ENCODE data around the gene U2AF1L4. TPM values are rescaled to one million over a fixed set of nuclear protein-coding genes. Genes with fewer than 3 reads are reported as not detected.
"Not testable (repeated sequence)": the region's sequence is repeated elsewhere in the genome, so short reads cannot be mapped to it uniquely, and the experiment has no call there.

The U2AF1L4 gene
- total RNA-seq, 2 experiments from 2014 or later = 35.0 to 38.1 TPM

DNA sequence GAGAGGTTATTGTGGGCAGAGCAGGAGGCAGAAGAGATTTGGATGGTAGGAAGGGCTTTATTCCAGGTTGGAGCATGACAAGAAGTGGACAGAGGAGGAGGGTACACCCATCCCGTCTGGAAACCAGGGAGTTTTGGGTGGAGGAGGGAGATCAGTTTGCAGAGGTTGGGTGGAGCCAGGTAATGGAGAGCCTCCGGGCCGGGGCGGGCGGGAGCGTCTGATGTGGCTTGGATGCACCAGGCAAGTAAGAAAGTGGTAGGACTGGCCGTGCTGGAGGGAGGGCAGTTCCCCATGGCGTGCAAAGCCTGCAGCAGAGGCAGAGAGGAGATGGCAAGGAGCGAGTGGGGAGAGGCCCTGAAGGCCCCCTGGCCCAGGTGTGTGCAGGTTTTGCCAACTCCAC lies 13.9 kb downstream of the U2AF1L4 start:
- Mint-ChIP-seq H3K27ac (no peak overlapping the region), H3K36me3 (ENCODE audit: low read depth) (peaks cover 54% of the 10 kb centered on the region), H3K4me3 (no peak overlapping the region), H3K9me3 (no peaks in the 10 kb centered on the region), H3K27me3 (no peaks in the 10 kb centered on the region), H3K4me1 (peaks cover 2% of the 10 kb centered on the region)
- DNase-seq = no peak
- ChIA-PET CTCF (no interaction called here), POLR2A (no interaction called here)

DNA sequence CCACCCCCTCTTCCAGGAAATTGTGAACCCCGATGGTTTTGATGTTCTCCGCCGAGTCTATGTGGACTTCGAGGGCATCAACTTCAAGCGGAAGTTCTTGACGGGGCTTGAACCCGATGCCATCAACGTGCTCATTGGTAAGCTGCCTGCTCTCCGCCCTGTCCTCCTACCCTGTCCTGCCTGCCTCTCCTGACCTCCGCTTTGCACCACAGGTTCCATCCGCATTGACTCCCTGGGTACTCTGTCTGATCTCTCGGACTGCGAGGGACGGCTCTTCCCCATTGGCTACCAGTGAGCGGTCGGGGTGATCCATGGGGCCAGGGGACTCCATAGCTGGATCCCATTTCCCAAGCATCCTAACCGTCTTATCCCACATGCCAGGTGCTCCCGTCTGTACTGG lies 14.9 kb downstream of the U2AF1L4 start:
- Mint-ChIP-seq H3K27me3 (no peaks in the 10 kb centered on the region), H3K4me1 (no peaks in the 10 kb centered on the region), H3K27ac (no peak overlapping the region), H3K4me3 (no peak overlapping the region), H3K9me3 (no peaks in the 10 kb centered on the region), H3K36me3 (ENCODE audit: low read depth) (peaks cover 64% of the 10 kb centered on the region)
- POLR2A ChIA-PET = no interaction called here
- no peak for DNase-seq
- CTCF ChIA-PET = interaction anchor here (0.8 kb wide), 1 partner anchor 12 kb away, joined by 3 read pairs; no protein-coding TSS in a partner anchor

DNA sequence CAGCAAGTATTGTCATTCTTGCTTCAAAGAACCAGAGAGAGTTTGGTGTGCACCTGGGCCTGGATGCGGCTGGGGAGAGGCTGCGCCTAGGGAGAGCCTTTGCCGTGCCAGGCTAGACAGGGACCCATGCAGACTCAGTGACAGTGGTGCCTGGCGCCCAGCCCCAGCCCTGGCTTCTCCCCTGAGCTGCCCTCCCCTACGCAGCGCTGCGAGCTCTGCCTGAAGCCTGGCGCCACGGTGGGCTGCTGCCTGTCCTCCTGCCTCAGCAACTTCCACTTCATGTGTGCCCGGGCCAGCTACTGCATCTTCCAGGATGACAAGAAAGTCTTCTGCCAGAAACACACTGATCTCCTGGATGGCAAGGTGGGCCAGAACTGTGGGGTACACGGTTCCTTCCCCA lies 15.5 kb downstream of the U2AF1L4 start:
- no peaks in the 10 kb centered on the region for H3K4me1 Mint-ChIP-seq
- POLR2A ChIA-PET = no interaction called here
- H3K4me3 Mint-ChIP-seq = no peak overlapping the region
- CTCF ChIA-PET = interaction anchor here (0.8 to 2.3 kb wide), 2 partner anchors 10 to 11 kb away, joined by 3 to 11 read pairs; no protein-coding TSS in a partner anchor
- DNase-seq = no peak
- no peaks in the 10 kb centered on the region for H3K9me3 Mint-ChIP-seq
- H3K36me3 Mint-ChIP-seq (ENCODE audit: low read depth) = peaks cover 67% of the 10 kb centered on the region
- no peak overlapping the region for H3K27ac Mint-ChIP-seq
- no peaks in the 10 kb centered on the region for H3K27me3 Mint-ChIP-seq

DNA sequence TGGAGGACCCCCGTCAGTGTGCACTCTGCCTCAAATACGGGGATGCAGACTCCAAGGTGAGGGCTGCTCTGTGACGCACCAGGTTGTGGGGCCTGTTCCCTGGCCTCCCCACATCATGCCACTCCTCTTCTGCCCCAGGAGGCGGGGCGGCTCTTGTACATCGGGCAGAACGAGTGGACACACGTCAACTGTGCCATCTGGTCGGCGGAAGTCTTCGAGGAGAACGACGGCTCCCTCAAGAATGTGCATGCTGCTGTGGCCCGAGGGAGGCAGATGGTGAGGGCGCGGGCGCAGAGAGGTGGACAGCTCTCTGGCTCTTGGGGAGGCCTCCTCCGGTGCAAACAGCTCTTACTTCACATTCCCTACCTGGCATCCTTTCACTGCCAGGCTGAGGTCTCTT lies 16.2 kb downstream of the U2AF1L4 start:
- no peaks in the 10 kb centered on the region for H3K27me3 Mint-ChIP-seq
- ChIA-PET POLR2A (no interaction called here), CTCF (interaction anchor here (1.2 to 2.4 kb wide), 4 partner anchors 8 to 35 kb away, joined by 4 to 11 read pairs (median 9); partner anchors contain the start of gene LIN37)
- no peak overlapping the region for H3K27ac Mint-ChIP-seq
- no peak for DNase-seq
- H3K4me3 Mint-ChIP-seq = no peak overlapping the region
- no peaks in the 10 kb centered on the region for H3K4me1 Mint-ChIP-seq
- peaks cover 63% of the 10 kb centered on the region for H3K36me3 Mint-ChIP-seq (ENCODE audit: low read depth)
- H3K9me3 Mint-ChIP-seq = no peaks in the 10 kb centered on the region

DNA sequence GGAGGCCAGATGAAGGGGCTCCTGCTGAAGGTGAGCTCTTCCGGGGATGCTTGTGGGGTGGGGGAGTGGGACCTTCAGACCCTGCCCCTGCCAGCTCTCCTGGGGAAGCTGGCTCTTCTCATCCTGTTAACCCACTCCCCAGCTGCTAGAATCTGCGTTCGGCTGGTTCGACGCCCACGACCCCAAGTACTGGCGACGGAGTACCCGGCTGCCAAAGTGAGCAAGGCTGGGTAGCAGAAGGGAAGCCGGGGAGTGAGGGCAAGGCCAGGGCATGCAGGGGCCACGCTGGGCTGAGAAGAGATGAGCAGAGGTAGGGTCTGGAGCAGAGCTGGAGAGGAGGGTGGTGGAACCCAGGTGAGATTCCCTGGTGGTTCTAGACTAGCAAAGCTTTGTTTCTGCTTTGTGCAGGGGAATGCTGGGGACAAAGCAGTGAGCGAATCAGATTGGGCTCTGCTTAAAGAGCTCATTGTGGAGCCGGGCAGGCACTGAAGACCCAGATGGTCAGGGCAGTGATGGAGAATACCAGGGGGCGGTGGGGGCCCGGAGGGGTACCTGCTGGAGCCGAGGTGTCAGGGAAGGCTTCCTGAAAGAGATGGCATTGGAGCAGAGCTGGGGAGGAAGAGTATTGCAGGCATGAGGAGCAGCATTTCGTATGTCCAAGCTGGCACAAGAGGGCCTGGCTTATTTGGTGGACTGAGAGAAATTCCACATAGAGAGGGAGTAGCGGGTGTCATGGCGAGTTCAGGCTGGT lies 17.1 kb downstream of the U2AF1L4 start:
- H3K4me1 Mint-ChIP-seq = no peaks in the 10 kb centered on the region
- no peaks in the 10 kb centered on the region for H3K9me3 Mint-ChIP-seq
- H3K27me3 Mint-ChIP-seq = no peaks in the 10 kb centered on the region
- no peak for DNase-seq
- no peak overlapping the region for H3K27ac Mint-ChIP-seq
- H3K36me3 Mint-ChIP-seq (ENCODE audit: low read depth) = peaks cover 65% of the 10 kb centered on the region
- H3K4me3 Mint-ChIP-seq = no peak overlapping the region
- ChIA-PET CTCF (interaction anchor here (0.8 to 2.4 kb wide), 5 partner anchors 9 to 92 kb away, joined by 4 to 11 read pairs (median 7); partner anchors contain the start of gene LIN37), POLR2A (no interaction called here)

DNA sequence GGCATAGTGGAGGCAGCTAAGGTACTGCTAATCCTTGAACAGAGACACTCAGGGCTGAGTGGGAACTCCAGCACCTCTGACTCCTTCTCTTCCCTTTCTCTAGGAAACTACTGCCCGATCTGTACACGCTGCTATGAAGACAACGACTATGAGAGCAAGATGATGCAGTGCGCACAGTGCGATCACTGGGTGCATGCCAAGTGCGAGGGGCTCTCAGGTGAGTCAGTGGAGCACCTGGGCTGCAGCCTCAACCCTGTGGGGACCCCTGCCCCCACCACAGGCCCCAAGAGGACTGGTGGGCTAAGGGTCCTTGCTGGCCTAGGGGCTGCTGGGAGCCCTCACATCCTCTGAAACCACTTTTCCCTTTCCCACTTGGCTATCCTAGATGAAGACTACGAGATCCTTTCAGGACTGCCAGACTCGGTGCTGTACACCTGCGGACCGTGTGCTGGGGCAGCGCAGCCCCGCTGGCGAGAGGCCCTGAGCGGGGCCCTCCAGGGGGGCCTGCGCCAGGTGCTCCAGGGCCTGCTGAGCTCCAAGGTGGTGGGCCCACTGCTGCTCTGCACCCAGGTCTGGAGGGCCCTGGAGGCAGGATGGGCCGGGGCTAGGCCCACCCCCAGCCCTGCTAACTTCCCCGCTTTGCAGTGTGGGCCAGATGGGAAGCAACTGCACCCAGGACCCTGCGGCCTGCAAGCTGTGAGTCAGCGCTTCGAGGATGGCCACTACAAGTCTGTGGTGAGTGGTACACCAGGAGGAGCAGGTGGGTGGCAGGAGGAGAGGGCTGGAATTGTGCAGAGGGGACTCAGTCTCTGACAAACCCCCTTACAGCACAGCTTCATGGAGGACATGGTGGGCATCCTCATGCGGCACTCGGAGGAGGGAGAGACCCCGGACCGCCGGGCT lies 17.9 kb downstream of the U2AF1L4 start:
- Mint-ChIP-seq H3K4me3 (no peak overlapping the region), H3K27ac (no peak overlapping the region), H3K9me3 (no peaks in the 10 kb centered on the region), H3K36me3 (ENCODE audit: low read depth) (peaks cover 70% of the 10 kb centered on the region), H3K4me1 (no peaks in the 10 kb centered on the region), H3K27me3 (no peaks in the 10 kb centered on the region)
- no peak for DNase-seq
- POLR2A ChIA-PET = no interaction called here
- CTCF ChIA-PET = interaction anchor here (0.8 to 2.4 kb wide), 7 partner anchors 10 to 93 kb away, joined by 3 to 11 read pairs (median 4); partner anchors contain the start of gene LIN37

DNA sequence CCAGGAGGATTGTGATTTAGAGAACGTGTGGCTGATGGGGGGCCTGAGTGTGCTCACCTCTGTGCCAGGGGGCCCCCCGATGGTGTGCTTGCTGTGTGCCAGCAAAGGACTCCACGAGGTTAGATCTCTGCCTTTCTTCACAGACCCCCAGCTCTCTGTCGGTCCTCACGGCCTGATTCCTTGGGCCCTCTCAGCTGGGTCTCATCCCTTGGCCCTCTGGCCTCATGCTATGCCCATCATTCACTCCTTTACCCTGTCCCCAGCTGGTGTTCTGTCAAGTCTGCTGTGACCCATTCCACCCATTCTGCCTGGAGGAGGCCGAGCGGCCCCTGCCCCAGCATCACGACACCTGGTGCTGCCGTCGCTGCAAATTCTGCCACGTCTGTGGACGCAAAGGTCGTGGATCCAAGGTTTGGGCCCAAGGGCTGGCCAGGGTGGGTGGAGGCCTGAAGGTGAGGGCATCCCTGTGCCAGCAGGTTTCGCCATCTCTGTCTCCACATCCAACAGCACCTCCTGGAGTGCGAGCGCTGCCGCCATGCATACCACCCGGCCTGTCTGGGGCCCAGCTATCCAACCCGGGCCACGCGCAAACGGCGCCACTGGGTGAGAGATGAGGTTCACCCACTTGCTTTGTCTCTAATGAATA lies 19.9 kb downstream of the U2AF1L4 start:
- Mint-ChIP-seq H3K4me3 (no peak overlapping the region), H3K4me1 (peaks cover 6% of the 10 kb centered on the region), H3K27ac (no peak overlapping the region), H3K36me3 (ENCODE audit: low read depth) (peaks cover 69% of the 10 kb centered on the region), H3K9me3 (no peaks in the 10 kb centered on the region), H3K27me3 (no peaks in the 10 kb centered on the region)
- ChIA-PET POLR2A (no interaction called here), CTCF (interaction anchor here (2.9 kb wide), 1 partner anchor 11 kb away, joined by 13 read pairs; no protein-coding TSS in a partner anchor)
- no peak for DNase-seq

DNA sequence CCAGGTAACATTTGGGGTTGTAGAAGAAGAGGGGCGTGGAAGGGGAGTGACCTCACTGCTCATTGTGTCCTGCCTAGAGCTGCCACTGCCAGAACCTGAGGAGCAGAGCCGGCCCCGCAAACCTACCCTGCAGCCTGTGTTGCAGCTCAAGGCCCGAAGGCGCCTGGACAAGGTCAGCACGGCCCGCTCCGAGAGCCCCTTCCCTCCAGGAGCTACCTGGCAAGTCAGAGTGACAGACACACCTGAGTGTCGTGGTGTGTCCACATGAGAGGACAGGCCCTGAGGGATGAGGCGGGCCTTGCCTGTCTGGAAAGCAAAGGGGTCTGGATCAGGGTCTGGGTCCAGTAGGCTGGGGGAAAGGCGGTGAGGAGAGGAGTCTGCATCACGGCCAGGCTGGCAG lies 20.7 kb downstream of the U2AF1L4 start:
- DNase-seq = no peak
- Mint-ChIP-seq H3K9me3 (no peaks in the 10 kb centered on the region), H3K4me1 (peaks cover 9% of the 10 kb centered on the region), H3K4me3 (no peak overlapping the region), H3K27me3 (no peaks in the 10 kb centered on the region), H3K36me3 (ENCODE audit: low read depth) (peaks cover 66% of the 10 kb centered on the region), H3K27ac (no peak overlapping the region)
- ChIA-PET CTCF (interaction anchor here (2.9 kb wide), 1 partner anchor 12 kb away, joined by 13 read pairs; no protein-coding TSS in a partner anchor), POLR2A (no interaction called here)

DNA sequence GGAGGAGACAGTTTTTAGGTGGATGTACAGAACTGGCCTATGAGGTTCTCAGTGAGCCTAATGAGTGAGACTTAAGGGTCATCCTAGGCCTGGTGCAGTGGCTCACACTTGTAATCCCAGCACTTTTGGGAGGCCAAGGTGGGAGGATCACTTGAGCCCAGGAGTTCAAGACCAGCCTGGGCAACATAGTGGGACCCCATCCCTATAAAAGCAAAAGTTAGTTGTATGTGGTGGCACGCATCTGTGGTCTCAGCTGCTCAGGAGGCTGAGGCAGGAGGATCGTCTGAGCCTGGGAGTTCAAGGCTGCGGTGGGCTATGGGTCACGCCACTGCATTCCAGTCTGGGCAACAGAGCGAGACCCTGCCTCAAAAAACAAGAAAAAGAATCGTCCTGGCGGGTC lies 21.1 kb downstream of the U2AF1L4 start:
- CTCF ChIA-PET = interaction anchor here (2.9 kb wide), 1 partner anchor 13 kb away, joined by 13 read pairs; no protein-coding TSS in a partner anchor
- peaks cover 63% of the 10 kb centered on the region for H3K36me3 Mint-ChIP-seq (ENCODE audit: low read depth)
- DNase-seq, POLR2A ChIA-PET, H3K27ac Mint-ChIP-seq, H3K27me3 Mint-ChIP-seq, H3K4me3 Mint-ChIP-seq, H3K9me3 Mint-ChIP-seq: not testable (repeated sequence)
- peaks cover 13% of the 10 kb centered on the region for H3K4me1 Mint-ChIP-seq

DNA sequence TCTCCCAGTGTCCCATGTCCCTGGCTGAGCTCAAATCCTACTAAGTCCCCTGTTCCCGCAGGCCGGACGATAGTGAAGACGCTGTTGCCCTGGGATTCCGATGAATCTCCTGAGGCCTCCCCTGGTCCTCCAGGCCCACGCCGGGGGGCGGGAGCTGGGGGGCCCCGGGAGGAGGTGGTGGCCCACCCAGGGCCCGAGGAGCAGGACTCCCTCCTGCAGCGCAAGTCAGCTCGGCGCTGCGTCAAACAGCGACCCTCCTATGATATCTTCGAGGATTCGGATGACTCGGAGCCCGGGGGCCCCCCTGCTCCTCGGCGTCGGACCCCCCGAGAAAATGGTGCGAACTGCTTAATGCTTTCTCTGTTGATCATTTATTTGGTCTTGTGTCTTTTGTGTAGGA lies 21.5 kb downstream of the U2AF1L4 start:
- Mint-ChIP-seq H3K4me3 (no peak overlapping the region), H3K36me3 (ENCODE audit: low read depth) (peaks cover 59% of the 10 kb centered on the region), H3K27ac (no peak overlapping the region), H3K27me3 (no peaks in the 10 kb centered on the region), H3K9me3 (no peaks in the 10 kb centered on the region), H3K4me1 (peaks cover 18% of the 10 kb centered on the region)
- POLR2A ChIA-PET = no interaction called here
- DNase-seq = no peak
- CTCF ChIA-PET = interaction anchor here (0.7 to 2.9 kb wide), 5 partner anchors 8 to 21 kb away, joined by 3 to 13 read pairs (median 3); partner anchors contain the start of genes IGFLR1, PSENEN and U2AF1L4

DNA sequence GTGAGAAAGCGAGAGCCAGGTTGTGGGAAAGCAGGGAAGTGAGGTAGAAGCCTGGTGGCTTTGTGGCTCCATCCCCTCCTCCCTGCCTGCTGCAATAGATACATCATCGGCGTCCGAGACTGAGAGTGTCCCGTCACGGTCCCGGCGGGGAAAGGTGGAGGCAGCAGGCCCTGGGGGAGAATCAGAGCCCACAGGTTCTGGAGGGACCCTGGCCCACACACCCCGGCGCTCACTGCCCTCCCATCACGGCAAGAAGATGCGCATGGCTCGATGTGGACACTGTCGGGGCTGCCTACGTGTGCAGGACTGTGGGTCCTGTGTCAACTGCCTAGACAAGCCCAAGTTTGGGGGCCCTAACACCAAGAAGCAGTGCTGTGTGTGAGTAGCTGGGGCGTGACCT lies 22.3 kb downstream of the U2AF1L4 start:
- Mint-ChIP-seq H3K36me3 (ENCODE audit: low read depth) (peaks cover 51% of the 10 kb centered on the region), H3K4me3 (no peak overlapping the region), H3K27ac (no peak overlapping the region), H3K9me3 (no peaks in the 10 kb centered on the region), H3K27me3 (no peaks in the 10 kb centered on the region), H3K4me1 (peaks cover 18% of the 10 kb centered on the region)
- ChIA-PET CTCF (interaction anchor here (0.7 to 2.9 kb wide), 5 partner anchors 9 to 22 kb away, joined by 3 to 13 read pairs (median 3); partner anchors contain the start of genes IGFLR1, PSENEN and U2AF1L4), POLR2A (no interaction called here)
- no peak for DNase-seq

DNA sequence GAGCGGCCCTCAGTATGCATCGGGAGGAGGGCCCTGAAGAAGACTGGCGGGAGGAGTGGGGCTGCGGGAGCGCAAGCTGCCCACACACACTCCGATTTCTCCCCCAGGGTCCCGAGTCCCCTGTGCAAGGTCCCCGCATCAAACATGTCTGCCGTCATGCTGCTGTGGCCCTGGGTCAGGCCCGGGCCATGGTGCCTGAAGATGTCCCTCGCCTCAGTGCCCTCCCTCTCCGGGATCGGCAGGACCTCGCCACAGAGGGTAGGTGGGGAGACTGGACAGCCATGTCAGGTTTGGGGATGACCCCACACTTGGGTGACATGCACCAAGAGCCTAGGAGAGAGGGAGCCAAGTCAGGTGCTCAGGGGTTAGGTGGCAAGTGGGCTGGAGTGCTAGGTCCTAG lies 22.8 kb downstream of the U2AF1L4 start:
- peaks cover 50% of the 10 kb centered on the region for H3K36me3 Mint-ChIP-seq (ENCODE audit: low read depth)
- no peak for DNase-seq
- H3K9me3 Mint-ChIP-seq = no peaks in the 10 kb centered on the region
- CTCF ChIA-PET = interaction anchor here (0.8 to 1.7 kb wide), 2 partner anchors 14 to 20 kb away, joined by 3 to 5 read pairs; partner anchors contain the start of gene IGFLR1
- POLR2A ChIA-PET = interaction anchor here (0.5 kb wide), 1 partner anchor 68 kb away, joined by 3 read pairs; no protein-coding TSS in a partner anchor
- no peaks in the 10 kb centered on the region for H3K27me3 Mint-ChIP-seq
- peaks cover 18% of the 10 kb centered on the region for H3K4me1 Mint-ChIP-seq
- H3K27ac Mint-ChIP-seq = peak overlapping the region; percentile 31
- no peak overlapping the region for H3K4me3 Mint-ChIP-seq

All from activated CD4-positive, alpha-beta T cell treated with anti-CD3 and anti-CD28 coated beads, Interleukin-2, amount 10 ng/mL, durations not matched to agents 7 days and 5 days (primary cell).